Lower leg skin (tissue), 3 donors: ENCODE measurements around the gene GPR158.

Source experiments
- CTCF ChIP-seq, 3 donors: fragments of 450-650 bp; IDR thresholded peaks; one replicate each; pipeline ENCODE4 v1.5.1; 2016; ENCODE audit warnings: antibody characterized with exemption in 3 of 3, mild to moderate bottlenecking in 3 of 3, moderate library complexity in 2 of 3
- POLR2A ChIP-seq, 2 donors: fragments of 450-650 bp; IDR thresholded peaks; one replicate each; pipeline ENCODE4 v1.6.1; 2016 to 2017; ENCODE audit warnings: antibody characterized with exemption in 2 of 2, mild to moderate bottlenecking in 1 of 2, moderate library complexity in 1 of 2

- TF ChIP-seq CTCF (IDR thresholded peaks at IDR 0.05) (no peak), POLR2A (IDR thresholded peaks at IDR 0.05) (no peak)
Observed at GRCh38 chr10:25280573-25280972, 105.8 kb downstream of the GPR158 start.
